C4-2B (cell line): Measurements from ENCODE around the gene ALKBH3.

Source experiments
- CTCF ChIP-seq: fragments of 450-650 bp; conservative IDR thresholded peaks from 2 replicates; pipeline ENCODE4 v1.5.1; 2017; ENCODE audit warnings: mild to moderate bottlenecking
- ZFX ChIP-seq: fragments of 450-650 bp; IDR thresholded peaks from 2 replicates; pipeline ENCODE4 v1.6.1; 2017

- no peak for TF ChIP-seq CTCF
- no peak for TF ChIP-seq ZFX
Measured at GRCh38 chr11:43925063-43925931, 44.7 kb downstream of the ALKBH3 start.
